CD4-positive, alpha-beta T cell treated with Interferon gamma for 1 hour (primary cell): ENCODE results near the gene MOGAT1.

ENCODE experiments used
- DNase-seq: peaks from one replicate; pipeline ENCODE4 v3.0.0-alpha.2; 2020

MOGAT1 gene, protein sequence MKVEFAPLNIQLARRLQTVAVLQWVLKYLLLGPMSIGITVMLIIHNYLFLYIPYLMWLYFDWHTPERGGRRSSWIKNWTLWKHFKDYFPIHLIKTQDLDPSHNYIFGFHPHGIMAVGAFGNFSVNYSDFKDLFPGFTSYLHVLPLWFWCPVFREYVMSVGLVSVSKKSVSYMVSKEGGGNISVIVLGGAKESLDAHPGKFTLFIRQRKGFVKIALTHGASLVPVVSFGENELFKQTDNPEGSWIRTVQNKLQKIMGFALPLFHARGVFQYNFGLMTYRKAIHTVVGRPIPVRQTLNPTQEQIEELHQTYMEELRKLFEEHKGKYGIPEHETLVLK

DNA sequence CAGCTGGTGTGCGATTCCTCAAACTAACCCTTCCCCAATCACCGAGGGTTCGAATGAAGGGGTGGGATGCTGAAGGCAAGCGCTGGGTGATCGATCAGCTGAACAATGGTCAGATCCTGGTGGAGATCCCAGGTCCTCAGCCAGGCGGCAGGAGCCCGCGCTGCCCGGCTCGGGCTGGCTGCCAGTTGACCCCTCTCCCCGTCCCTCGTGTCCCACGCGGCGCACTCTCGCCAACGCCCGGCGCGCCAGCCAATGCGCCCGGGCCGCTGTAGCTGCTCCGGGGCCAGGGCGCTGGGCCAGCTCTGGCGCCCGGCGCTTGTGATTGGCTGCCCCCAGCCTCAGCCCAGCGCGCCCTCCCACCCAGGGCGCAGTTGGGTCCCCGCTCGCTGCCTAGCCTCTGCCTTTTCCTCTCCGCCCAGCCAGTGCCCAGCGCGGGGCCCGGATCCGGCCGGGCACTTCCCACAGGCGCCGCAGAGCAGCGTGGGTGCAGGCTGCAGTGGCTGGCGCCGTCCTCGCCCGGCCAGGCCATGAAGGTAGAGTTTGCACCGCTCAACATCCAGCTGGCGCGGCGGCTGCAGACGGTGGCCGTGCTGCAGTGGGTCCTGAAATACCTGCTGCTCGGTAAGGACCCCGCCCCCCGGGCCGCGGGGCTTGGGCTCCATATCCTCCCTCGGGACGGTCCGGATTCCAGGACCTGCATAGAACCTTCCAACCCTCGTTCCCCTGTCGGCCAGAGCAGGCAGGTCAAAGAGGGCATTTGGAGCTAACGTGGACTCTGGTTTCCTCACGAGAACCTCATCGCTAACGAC is at the start of gene MOGAT1:
TSS of gene MOGAT1 (plus strand) at position 400 of the 809 bp plus-strand sequence. CDS start at position 528, 128 bp downstream.
- no peak for DNase-seq

DNA sequence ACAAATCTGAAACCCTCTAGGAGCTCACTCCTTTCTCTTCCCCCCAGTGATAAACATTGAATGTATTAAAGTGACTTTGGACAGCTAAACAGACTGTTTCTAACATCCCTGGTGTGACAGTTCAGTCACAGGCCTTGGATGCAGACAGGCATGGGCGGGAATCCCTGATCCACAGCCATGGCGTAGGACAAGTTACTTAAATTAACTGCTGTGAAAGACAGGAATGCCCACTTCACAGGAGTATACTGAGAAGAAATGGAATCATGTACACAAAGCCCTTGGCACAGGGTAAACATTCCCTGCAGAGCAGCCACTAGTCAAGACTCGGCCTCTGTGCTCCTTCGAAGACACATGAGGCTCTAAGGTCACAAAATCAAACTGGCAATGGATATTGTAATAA is 49.6 kb upstream of the MOGAT1 start:
- no peak for DNase-seq

DNA sequence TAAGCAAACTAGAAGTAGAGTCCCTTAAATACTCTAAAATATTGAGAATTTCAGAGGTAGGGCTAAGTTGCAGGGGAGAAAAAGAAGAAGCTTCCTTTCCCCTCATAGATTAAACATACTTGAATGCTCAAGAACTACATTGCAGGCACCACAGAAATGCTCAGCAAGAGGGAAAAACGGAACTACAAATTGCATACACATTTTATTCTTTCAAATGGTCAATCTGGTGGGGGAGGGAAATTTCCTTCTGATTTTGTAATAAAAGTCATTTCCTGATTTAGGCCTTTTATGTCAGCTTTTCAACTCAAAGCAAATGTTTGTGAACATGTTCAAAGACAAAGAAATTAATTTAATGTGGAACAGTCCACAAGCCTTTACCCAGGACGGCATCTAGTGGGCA is 48.5 kb upstream of the MOGAT1 start:
- DNase-seq: no peak

DNA sequence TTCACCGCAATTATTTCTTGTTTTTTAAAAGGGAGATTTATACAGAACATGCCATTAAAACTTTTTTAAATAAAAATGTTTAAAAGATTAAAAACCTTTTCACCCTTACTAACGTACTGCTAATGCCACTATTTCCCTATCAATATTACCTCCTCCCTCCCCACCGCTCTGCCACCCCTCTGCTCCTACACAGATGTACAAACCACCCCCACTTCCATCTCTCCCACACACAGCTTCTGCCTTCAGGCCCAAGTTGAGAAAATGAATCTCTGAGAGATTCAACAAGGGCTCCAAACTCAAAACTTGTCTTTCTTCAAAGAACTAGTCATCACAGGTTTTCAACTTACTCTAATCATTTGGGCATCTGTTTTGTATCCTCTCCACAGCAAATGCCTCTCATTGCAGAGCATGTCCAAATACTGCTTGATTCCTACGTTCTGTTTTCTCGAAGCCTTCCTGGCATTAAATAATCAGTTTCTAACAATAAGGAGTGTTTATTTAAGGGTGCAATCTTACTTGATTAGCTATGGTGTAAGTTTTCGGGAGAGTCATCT is 47.6 kb upstream of the MOGAT1 start:
- DNase-seq: no peak

DNA sequence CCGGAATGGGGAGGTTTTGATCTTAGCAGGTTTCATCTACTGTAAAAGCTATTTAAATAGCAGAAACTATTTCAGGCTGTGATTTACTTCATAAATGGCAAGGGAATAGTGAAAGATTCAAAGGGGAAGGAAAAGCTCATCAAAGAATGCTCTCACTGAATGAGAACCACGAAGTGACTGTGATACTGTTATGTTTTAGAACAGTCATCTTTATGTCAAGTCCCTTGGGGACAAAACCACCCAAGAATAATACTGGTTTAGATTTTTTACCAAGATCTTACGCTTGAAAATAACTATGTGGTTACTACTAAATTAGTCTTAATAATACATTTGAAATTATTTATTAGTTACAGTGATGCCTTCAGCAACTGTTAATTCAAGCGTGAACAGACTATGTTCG is 43.7 kb upstream of the MOGAT1 start:
- no peak for DNase-seq

DNA sequence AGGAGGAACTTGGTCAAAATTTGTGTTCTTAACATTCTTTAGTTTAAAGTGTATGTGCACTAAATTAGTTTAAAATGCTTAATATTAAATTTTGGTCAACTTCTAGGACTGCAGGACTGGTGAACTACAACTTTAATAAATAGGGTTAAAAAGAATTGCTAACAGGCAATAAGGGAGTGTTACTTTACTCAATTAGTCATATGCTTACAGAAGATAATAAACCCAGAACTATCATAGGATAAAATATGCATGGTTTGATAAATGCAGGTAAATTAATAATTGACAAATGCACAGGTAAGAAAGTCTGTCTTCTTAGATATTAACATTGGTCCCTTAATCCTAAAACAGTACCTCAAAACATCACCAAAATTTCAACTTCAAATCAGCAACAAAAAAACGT is 36.2 kb upstream of the MOGAT1 start:
- DNase-seq: no peak

DNA sequence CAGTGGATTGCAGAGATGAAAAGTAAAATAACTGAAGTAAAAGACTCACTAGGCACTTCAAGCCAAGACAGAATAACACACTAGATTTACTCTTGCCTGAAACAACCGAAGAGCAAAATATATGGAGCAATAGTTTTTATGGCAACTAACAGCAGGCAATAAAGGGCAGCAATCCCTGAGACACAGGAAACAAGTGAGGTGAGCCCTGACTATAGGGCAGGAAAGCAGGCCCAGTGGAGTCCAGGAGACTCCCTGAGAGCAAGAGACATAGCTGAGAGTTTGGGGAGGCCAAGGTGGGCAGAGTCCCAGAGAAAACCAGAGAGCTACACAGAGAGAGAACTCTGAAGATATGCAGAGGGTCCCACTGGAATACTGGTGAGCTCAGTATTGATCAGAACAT is 34.4 kb upstream of the MOGAT1 start:
- no peak for DNase-seq

DNA sequence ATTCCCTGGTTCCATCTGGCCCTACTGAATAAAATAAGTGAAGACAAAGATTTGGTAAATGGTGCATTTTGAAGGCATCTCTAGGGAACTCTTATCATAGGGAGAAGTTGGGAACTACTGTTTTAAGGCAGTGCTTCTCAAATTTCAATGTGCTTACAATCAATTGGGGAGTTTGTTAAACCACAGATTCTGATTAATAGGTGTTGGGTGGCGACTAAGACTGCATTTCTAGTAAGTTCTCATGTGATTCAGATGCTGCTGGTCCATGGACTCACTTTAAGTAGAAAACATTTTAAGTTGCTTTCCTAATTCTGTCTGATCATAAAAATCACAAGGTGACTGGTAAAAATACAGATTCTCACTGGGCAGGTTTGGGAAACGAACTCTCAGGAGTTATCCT is 30.1 kb upstream of the MOGAT1 start:
- no peak for DNase-seq

DNA sequence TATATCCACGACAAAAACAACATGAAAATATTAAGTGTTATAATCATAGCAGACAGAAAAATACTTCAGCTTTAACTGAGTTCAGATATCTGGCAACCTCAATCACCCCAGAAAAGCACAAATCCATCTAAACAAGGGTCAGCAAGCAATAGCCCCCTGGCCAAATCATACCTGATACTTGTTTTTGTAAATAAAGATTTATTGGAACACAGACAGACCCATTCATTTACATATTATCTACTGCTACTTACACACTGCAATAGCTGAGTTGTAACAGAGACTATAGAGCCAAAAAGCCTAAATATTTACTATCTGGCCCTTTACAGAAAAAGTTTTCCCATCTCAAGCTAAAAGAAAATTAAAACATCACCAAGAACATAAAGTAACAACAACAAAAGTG is 28.3 kb upstream of the MOGAT1 start:
- no peak for DNase-seq

DNA sequence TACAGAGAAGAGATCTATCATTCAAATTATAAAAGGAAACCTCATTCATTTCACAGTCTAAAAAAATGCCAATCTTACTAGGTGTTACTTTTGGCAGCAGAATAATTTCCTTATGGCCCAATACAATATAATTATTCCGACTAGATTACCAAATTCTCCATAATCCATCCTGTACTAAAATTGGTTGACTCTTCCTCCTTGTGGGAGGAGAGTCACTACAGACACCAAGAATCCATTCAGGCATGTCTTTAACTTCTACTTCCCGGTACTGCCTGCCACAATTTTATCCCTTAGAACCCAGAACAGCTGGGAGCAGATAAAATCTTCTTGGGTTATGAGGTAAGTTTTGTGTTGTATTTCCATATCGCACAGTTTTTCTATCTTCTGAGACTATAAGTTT is 25.4 kb upstream of the MOGAT1 start:
- no peak for DNase-seq

DNA sequence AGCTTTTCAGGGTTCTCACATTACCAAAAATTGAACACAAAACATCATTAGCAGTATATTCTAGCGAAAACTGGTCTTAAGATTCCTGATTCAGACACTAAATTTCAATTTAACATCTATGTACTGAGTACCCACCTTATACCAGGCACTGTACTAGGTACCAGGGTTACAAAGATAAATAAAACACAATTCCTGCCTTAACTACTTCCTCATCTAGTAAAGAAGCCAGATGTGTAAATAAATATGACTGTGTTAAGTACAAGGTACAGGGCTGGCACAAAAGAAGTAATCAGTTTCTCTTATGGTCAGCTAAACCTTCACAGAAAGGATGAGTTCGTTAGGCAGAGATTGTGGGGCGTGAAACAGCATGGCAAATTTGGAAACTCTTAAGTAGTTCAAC is 21.7 kb upstream of the MOGAT1 start:
- no peak for DNase-seq

DNA sequence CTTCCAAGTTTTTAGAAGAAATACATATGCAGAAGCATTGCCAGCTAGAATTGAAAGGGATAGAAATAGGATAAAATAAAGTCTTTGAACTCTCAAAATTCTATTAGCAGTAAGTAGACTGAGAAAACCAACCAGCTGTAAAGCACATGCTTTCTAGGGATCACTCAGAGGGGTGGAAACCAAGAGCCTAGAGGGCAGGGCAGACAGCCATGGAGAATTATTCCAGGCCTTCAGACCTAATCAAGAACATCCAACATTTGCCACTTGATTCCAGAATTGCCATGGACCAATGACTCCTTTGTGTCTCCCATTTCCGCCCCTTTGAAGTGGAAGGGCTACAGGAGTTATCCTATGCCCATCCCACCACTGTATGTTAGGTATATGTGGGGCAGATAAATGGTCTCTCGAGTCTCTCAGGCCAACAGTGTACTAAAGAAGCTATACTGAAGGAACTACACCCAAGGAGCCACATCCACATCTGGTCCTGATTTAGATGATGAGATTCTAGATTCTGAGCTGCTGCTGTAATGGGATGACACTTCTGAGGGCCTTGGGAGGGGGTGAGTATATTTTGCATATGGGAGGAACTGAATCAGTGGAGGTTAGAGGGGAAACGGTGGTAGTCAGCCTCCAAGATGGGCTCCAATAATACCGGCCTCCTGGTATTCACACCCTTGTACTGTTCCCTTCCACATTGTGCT is 19.6 kb upstream of the MOGAT1 start:
- DNase-seq: no peak

DNA sequence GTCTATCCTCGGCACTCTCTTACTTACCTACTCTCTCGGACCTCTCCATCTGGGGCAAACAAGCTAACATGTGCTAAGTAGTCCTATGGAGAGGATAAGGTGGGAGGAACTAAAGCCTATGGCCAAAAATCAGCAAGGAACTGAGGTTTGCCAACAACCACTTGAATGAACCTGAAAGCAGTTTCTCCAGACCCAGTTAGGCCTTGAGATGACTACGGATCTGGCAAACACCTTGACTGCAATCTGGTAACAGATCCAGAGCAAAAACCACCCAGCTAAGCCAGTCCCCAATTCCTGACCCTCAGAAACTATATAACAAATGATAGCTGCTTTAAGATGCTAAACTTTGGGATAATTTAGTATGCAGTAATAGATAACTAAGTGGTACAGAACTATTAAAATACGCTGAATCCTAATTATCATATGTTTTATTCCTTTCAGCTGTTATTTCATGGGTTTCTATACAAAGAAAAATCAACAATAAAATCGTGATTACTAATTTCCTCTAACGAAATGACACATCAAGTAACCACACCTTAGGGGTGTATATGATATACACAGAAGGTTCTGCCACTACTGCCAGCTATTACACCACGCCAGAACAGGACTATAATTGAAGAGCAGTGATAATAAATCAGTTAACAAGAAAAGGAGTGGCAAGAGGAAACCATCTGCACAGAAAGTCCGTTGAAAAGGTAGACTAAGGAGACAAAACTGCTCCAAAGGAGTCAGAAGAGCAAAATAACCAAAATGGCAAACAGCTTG is 18.8 kb upstream of the MOGAT1 start:
- DNase-seq: no peak

DNA sequence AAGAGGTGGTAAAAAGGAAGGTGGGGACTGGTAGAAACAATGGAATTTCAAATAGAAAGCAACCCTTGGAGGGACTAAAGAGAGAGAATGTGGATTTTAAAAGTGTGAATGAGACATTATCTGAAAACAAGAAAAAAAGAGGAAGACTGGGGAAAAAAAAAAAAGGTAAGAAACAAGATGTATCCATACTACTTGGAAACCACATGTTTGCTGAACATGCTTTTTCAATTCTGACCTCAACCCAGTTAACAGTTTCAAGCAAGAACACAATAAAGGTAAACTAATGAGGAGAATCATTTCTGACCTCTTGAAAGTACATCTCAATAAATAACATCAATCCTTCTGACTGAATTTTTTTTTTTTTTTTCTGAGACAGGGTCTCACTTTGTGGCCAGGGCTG is 18.2 kb upstream of the MOGAT1 start:
- no peak for DNase-seq

DNA sequence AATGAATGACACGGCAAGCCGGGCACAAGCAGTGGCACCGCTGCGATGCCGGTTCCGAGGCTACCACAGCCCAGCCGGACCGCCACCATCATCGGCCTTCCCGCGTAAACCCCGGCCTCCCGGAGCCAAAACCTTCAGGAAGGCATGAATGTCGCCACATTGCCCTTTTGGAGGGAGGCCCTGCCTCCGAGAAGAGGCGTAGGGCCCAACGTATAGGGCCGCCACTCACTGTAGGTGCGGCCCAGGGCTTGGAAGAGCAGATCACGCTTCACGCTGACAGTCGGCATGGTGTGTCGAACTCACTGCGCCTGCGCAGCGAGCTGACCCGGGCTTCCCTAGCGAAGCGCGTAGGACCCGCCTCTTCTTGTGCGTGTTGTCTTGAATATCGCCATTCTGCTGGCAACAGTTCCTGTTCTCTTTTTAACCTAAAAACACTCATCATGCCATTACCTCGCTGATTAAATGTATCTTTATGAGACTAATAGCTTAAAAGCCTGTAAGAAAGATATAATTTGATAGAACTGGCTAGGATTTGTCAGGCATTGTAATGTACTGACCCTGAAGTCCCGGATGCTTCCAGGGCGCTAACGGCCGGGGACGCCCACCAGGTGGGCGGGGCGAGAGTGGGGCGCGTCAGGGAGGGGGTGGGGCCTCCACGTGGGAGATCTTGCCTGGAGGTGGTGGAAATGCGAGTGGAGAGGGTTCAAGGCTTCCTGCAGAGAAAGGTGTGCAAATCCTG is 15.5 kb upstream of the MOGAT1 start, which contains the start of gene FARSB:
TSS of gene FARSB (minus strand) at position 306 of the 739 bp plus-strand sequence. CDS start at position 287, 19 bp downstream.
- DNase-seq: peak; percentile 96

DNA sequence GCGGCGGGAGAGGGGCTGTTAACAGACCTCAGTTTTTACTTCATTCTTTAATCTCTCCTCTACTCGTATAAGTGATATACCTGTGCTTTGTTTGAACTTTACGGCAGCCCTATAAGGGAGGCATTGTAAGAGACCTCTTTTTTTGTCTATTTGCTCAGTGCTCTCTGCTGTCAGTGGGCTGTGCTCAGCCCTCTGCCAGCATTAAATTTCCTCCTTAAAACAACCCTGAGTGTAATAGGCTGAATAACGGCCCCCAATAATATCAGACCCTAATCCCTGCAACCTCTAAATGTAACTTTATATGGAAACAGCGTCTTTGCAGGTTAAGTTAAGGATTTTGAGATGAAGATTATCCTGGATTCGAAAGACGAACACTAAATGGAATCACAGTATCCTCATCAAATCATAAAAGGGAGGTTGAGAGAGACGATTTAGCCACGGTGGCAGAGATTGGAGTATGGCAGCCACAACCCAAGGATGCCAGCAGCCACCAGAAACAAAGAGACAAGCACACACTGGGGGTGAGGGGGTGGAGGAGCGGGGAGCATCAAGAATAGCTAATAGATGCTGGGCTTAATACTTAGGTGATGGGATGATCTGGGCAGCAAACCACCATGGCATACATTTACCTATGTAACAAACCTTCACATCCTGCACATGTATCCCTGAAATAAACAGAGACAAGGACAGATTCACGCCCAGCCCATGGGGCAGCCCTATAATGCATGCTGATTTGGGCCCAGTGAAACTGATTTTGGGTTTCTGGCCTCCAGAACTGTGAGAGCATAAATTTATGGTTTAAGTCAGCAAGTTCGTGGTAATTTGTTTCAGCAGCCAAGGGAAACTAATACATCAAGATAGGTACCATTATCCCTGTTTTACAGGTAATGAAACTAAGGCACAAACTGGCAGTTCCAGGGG is 14.7 kb upstream of the MOGAT1 start:
- no peak for DNase-seq

DNA sequence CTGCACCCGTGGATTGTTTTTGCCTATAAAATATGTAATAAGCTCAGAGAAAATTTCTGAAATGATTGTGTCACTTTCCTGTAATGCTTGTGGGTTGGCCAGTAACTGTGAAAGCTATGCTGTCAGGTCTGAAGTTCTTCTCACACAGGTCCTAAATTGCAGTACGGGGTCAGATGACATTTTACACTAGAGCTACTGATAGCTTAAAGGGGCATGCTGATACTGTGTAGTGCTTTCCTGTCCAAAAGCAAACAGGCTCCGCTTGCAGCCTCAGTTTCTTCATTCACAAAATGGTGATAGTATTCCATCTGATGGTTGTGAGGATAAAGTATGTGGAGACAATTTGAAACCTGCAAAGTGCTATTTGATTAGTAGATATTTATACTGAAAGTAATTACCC is 8.0 kb upstream of the MOGAT1 start:
- DNase-seq: no peak

DNA sequence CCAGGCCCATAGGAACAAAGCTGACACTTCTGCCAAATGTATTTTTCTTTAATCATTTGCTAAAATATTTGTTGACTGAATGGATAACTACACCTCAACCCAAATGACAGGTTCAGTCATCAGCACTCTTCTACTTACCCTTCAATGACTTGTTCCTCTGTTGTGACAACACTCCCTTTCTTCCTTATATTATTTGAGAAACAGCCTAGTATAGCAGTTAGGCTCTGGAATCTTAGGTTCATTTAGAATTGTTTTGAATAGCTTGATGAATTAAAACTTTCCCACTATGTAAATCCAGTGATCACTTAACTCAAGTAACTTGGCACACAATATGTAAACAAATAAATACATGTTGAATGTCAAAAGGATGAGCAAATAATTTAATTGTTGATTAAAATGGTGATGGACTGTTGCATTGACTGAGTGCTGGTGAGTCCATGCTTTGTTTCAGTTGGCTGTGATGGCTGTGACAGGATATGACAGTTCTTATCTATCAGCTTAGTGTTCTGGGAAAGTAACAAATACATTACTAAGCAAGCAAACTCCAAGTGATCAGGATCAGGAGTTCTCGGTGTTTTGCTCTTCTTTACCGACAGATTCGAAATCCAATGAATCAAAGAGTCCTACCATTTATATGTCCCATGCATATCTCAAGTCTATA is 2.8 kb upstream of the MOGAT1 start:
- DNase-seq: no peak

DNA sequence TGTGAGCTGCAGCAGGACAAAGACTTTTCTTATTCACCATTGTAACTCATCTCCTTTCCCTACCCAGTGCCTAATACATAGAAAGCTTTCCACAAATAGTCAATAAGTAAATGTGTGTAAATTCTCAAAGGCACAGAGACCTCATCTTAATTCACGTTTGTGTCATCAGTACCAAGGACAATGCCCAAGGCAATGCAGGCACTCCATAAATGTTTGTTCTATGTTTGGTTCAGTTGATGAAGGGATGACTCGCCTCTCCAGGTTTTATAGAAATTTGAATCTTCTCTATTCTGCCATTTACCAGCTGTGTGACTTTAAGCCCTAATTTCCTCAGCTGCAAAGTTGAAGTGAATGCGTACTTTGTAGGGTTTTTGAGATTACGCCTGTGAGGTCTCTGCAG is 2.1 kb upstream of the MOGAT1 start:
- DNase-seq: no peak
